GM18526 (cell line): Measurements from ENCODE around the gene SULF2.

Source experiments
- POLR2A ChIP-seq: IDR thresholded peaks from 3 replicates; pipeline ENCODE4 v1.6.1; 2011; ENCODE audit not compliant: insufficient read length; ENCODE audit errors: extremely low read depth

SULF2 gene

DNA sequence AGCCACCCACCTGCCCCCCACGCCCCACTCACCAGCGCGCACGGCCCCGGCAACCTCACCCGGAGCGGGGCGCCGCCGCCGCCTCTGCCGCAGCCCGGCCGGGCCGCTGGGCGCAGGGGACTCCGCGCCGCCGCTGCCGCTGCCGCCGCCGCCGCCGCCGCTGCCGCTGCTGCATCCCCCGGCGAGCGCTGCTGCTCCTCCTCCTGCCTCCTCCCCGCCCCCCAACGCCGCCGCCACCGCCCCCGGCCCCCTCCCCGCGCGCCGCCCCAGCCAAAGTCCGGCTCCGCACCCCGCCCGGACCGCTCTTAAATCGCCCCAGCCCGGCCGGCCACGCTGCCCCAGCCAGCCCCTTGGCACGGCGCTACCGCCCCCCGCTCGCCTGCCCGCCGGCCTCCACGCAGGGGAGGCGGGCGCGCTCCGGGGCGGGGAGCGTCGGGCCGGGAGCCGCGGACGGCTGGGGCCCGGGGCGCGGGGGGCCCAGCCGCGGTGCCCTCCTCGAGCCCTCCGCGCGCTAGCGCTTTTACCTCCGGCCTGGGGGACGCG, at the start of gene SULF2:
Gene SULF2, minus strand, starts transcription at position 171 of the 543 bp plus-strand sequence. CDS start 28,118 bp downstream, outside the sequence.
- no peak for TF ChIP-seq POLR2A

DNA sequence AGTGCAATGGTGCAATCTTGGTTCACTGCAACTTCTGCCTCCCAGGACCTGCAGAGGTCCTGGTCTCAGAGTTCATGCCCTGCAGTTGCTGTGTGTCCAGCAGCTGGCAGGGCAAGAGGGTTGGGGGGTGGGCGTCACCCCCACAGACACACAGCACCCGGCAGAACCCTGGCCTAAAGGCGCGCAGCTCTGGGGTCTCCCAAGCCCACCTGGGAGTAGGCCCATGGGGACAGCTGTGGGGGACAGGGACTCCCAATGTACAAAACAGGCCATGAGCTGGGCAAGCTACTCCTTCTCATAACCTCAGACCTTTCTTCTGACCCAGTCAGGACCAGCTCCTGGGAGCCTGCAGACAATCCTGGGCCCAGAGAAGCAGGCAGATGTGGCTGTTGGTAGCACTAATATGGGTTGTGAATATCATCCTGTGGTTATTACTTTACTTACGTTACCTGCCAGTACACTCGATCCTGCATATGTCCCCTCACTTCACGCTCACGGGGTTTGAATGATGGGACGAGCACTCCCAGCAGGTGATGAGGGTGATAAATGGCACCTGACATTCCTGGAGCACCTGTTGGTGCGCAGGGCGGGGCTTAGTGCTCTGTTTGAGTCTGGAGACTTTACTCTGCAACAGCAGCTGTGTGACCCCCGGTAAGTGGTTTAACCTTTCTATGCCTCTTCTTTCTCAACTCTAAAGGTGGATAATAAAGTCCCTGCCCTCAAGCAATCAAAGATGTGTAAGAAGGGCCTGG, 39.9 kb upstream of the SULF2 start:
- TF ChIP-seq POLR2A = no peak

DNA sequence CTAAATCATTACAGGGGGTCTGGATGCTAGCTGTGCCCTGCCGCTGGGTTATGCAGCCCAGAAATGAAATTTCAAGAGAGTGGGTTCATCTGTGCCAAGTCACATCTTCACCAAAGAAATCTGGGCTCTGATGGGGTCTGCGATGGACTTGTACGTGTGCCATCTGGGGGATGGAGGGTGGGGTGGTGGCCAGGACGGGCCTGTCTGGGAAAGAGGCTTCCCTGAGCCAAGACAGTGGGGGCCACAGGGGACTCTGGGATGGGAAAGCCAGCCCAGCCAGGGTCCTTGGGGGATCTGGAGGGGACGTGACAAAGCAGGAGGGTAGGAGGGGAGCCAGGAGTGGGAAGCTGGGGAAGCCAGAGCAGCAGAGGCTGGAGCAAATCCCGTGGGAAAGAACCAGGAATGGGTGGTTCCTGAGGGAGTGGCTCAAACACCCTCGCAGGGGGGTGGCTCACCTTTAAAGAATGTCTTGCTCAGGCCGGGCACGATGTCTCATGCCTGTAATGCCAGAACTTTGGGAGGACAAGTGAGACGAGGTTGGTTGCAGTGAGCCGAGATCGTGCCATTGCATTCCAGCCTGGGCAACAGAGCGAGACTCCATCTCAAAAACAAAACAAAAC, 36.3 kb upstream of the SULF2 start:
- TF ChIP-seq POLR2A = no peak

DNA sequence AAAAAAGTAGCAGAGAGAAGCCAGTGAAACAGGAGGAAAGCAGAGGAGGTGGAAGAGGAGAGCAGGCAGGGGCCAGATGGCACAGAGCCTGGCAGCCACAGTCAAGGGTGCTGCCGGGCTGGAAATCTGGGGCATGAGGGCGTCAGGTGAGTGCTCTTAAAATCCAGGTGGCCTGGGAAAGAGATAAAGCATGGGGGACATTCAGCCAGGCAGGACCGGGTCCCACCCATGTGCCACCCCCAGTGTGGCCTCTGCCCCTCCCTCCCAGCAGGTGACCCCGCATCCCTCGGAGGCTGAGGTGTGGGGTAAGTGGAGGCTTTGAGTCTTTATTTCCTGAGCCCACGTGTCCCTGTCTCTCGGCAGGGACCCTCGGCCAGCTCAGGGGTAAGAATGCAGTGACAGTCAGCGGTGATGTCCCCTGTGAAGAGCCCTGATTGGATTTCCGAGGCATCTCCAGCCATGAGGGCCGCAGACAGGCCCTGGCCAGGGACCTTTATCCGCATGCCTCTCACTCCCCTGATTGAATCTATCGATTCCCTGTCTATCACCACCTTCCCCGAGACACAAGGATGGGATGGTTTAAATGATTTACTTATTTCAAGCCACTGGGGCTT, 33.8 kb upstream of the SULF2 start:
- no peak for TF ChIP-seq POLR2A

DNA sequence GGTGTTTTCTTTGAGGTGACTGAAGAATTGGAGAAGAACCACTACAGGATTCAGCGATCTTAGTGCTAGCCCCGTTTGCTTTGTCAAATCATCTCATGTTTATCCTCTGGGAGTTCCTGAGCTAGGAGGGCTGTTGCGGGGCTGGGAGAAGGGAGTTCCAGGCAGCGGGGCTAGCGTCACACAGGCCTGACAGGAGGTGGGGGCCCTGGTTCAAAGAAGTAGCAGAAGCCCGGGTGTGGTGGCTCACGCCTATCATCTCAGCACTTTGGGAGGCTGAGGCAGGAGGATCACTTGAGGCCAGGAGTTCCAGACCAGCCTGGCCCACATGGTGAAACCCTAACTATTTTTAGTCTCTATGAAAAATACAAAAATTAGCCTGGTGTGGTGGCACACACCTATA, 33.2 kb upstream of the SULF2 start:
- TF ChIP-seq POLR2A = no peak

DNA sequence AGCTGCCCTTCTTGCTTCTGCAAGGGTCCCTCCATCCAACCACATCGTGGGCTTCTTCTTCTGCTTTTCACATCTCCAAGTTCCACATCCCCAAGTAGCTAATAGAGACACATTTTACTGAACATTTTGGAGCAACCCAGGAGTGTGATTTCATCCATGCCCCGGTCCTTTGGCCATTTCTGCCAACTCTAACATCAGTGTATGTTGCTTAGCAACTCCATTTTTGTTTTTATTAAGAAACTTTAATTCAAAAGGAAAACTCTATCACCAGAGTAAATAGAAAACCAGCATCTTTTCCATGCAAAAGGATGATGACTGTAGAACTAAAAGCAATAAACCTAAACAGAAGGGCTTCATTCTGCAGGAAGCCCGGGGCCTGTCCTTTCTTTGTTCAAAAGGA, 32.7 kb upstream of the SULF2 start:
- TF ChIP-seq POLR2A = no peak

DNA sequence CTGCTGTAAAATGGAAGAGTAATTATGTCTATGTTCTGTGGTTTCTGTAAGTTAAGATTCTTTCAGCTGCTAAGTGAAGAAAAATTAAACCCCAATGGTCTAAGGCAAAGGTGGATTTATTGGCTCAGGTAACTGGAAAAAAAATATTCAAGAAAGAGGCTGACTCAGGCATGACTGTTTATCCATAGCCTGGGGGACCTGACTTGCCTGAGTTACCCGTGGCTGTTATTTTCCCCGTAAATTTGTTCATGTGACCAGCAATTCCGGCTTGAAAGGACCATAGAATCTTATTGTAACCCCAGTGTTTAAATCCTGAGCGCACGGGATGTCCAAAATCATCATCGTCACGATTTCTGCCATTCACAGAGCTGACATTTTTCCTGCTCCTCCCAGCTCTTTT, 32.3 kb upstream of the SULF2 start:
- no peak for TF ChIP-seq POLR2A

DNA sequence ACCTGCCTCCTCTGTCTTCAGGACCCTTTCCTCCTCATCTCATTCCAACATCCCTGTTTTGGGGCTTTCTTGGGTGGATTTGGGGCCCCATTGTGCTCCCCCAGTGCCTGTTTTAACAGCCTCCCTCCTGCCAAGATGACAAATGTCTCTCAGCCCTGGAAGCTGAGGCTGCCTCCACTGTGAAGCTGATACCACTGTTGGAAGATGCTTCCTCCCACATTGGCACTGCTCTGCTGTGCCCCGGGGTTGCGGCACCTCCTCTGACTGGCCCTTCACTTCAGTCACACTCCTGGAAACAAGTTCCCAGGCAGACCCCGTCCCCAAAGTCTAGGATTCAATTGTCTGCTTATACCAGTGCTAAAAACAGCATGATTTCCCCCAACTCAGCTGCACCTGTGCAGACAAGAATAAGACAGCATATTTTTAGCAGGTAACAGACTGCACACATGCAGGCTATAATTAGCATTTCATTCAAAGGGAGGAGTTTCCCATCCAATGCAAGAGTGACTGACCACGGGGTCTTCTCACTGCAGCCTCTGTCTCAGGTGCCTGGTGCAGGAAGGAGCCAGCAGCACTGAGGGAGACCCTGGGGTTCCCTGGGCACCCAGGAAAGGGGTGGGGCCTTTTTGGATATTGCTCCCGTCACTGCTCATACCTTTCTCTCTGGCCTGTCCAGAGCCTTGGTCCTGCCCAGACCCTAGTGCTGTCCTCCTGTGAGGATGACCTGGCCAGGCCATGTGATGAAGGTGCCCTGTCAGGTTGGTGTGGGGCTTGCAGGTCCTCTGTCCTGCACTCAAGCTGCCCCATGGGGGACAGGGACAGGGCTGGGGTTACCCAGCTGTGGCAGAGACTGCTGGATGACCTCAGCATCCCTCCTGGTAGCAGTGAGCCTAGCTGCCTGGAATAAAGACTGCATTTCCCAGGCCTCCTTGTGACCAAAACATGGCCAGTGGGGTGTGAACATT, 31.5 kb upstream of the SULF2 start:
- TF ChIP-seq POLR2A = no peak

DNA sequence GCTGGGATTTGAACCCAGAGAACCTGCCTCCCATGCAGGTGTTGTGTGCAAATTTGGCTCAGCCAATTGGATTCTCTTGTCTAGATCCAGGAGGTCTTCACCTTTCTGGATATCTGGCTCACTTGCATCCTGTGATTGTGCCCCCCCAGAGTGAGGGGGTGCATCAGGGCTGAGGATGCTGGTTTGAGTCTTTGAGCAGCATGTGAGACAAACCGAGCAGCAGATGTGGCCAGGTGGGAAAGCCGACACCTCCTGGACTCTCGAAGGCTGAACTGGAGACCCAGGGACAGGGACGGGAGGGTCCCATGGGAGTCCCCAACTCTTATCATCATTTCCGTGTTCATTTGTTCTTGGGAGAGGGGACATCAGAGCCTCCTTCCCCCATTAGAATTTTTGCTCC, 30.6 kb upstream of the SULF2 start:
- no peak for TF ChIP-seq POLR2A

DNA sequence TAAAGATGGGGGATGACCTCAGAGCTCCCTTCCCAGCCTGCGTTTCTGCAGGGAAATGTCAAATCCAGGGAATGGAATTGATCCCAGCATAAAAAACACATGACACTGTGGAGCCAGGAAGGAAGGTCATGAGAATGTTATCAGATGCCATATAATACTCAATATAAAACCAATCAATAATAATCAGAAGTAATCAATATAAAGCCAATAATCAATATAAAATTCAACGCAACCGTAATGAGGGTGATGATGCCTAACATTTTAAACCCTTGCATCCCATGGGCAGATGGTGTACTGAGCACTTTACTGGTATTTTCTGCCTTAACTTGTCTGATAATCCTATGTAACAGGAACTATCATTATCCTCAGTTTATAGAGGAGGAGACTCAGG, 30.1 kb upstream of the SULF2 start:
- TF ChIP-seq POLR2A = no peak

DNA sequence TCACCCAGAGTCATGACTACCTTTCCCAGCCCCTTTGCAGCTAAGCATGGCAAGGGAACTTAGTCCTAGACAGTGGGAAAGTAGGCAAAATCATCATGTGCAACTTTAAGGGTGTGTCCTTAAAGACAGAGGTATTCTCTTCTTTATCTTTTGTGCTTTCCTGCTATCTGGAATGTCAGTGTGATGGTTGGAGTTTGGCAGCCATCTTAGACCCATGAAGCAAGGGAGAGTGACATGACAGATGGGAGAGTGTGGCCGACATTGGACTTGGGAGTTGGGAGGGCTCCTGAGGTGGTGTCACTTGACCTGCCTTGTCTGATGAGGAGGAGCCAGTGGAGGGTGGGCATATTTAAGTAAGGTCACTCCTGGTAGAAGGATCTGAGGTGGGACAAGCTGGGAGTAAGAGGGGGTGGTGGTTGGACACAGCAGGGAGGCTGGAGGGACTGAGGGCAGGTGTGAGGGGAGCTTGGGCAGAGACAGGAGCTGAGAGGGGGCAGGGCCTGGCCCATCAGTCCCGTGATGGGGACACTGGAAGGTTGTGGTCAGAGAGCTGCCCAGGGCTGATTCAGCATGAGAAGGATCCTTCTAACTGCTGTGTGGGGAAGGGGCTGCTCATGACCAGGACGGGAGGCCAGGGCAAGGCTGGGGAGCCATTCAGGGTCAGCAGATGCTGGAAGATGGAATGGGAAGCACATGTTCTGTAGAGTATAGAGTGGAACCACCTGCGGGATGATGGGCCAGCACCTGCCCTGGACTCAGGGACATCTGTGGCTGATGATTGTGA, 29.5 kb upstream of the SULF2 start:
- no peak for TF ChIP-seq POLR2A

DNA sequence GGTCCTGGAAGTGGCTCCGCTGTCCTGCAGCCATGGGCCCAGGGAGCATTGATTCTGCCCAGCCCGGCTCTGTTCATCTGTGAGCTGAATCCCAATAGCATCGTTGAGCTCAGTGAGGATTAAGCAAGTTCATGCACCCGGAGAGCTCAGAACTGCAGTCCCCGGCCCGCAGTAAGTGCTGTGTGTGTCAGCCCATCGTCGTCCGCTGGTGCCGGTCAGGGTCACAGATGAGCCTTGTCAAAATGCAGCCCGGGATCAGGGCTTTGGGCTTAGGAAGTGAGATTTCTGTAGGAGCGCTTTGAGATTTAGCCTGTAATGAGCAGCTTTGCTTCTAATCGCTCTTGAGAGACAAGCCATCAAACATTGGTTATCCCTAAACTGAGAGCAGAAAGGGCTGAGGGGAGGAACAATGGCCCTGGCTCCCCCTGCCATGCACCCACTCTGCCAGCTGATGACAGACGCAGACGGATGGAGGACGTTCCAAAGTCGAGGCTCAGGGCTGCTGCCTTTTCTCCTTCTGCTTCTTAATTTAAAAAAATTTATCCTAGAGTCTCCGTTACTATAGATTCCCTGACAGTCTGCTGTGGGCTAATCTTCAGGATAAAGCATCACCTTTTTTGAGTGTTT, 25.6 kb upstream of the SULF2 start:
- no peak for TF ChIP-seq POLR2A

DNA sequence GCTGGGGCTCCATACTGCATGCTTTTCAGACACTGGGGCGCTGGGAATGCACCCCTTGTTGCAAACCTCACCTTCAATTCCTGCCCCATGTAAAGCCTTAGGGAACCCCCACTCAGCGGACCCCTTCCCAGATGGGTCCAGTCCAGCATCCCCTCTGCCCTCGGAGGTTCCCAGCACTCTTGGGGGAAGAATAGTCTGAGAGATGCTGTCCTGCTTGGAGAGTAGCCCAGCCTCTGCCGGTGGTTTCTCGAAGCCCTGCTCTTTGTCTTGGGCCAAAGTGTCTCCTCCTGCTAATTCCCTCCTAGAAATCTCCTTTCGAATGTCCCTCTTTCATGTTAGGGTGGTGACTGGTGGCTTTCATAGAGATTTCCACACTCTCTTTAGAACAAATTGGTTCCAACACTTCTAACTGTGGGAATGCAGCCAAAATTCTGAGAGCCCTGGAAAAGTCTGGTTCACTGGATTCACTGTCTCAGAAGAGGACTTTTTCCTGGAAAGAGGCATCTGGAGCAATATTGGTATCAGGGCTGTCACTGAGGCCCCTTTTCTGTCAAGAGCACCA, 24.9 kb upstream of the SULF2 start:
- no peak for TF ChIP-seq POLR2A
